K562 (cell line): Measurements from ENCODE around the gene IGF2BP1. TPM values are rescaled to one million over a fixed set of nuclear protein-coding genes. Genes with fewer than 3 reads are reported as not detected.
A peak's percentile ranks its signal among the peaks of the same experiment; 100 is the strongest.

Experiments
- HOMEZ ChIP-seq: fragments of 250-450 bp; sonication (Bioruptor Pico); IDR thresholded peaks from 2 replicates; pipeline ENCODE4 v1.4.0; 2020; ENCODE audit warnings: mild to moderate bottlenecking, moderate library complexity
- KAT2B ChIP-seq: IDR thresholded peaks from one replicate; pipeline ENCODE4 v1.6.1; 2012; ENCODE audit warnings: low read depth, mild to moderate bottlenecking, control low read depth, inconsistent platforms, low read length, moderate library complexity
- SRSF3 ChIP-seq: fragments of 200-400 bp; formaldehyde crosslinking; IDR thresholded peaks from 2 replicates; pipeline ENCODE4 v1.6.1; 2016; ENCODE audit warnings: mild to moderate bottlenecking, low read length, moderate library complexity; ENCODE audit not compliant: insufficient read depth
- TAF9B ChIP-seq: fragments of 450-650 bp; IDR thresholded peaks from 2 replicates; pipeline ENCODE4 v1.6.1; 2018; ENCODE audit warnings: mild to moderate bottlenecking; ENCODE audit not compliant: partially characterized antibody
- THRA ChIP-seq: fragments of 450-650 bp; IDR thresholded peaks from 2 replicates; pipeline ENCODE4 v1.6.1; 2017; ENCODE audit warnings: mild to moderate bottlenecking, moderate library complexity
- ZBTB2 ChIP-seq: fragments of 450-650 bp; IDR thresholded peaks from 2 replicates; pipeline ENCODE4 v1.6.1; 2016; ENCODE audit warnings: antibody characterized with exemption
- ZBTB43 ChIP-seq: sonication (generic); formaldehyde crosslinking; IDR thresholded peaks from 2 replicates; pipeline ENCODE4 v1.8.0; 2023; ENCODE audit warnings: mild to moderate bottlenecking, missing genetic modification reagents
- ZNF134 ChIP-seq: fragments of 250-450 bp; sonication (Bioruptor Pico); conservative IDR thresholded peaks from 2 replicates; pipeline ENCODE4 v1.4.0; 2020
- ZNF253 ChIP-seq: fragments of 250-450 bp; sonication (Bioruptor Pico); conservative IDR thresholded peaks from 2 replicates; pipeline ENCODE4 v1.6.1; 2021; ENCODE audit warnings: mild to moderate bottlenecking
- ZNF274 ChIP-seq: IDR thresholded peaks from 2 replicates; pipeline ENCODE4 v1.6.1; 2011; ENCODE audit warnings: low read depth, mild to moderate bottlenecking, low read length, moderate library complexity, borderline replicate concordance
- ZNF551 ChIP-seq: fragments of 250-450 bp; sonication (Bioruptor Pico); IDR thresholded peaks from 2 replicates; pipeline ENCODE4 v1.5.0; 2021; ENCODE audit warnings: mild to moderate bottlenecking, moderate library complexity
- ZNF75A ChIP-seq: fragments of 450-650 bp; formaldehyde crosslinking; IDR thresholded peaks from 2 replicates; pipeline ENCODE4 v1.4.0; 2020; ENCODE audit warnings: mild to moderate bottlenecking
- polyA plus RNA-seq, 8 experiments: library from polyadenylated mRNA; depleted of rRNA in 4 of 8; stranded (reverse) in 5 of 8; unstranded in 3 of 8; fragments of >200 nt; fragmentation: Nextera tagmentation in 2 of 8; fragmentation: Illumina TruSeq in 1 of 8; extraction: Ambion mirVana in 2 of 8; extraction: Trizol in 1 of 8; gene quantifications; 2 replicates each; pipeline versions ENCODE4 v1.2.1 to v1.2.3, GENCODE V29; 2011 to 2014; ENCODE audit warnings: inconsistent platforms in 1 of 8, missing spikeins in 1 of 8
- total RNA-seq, 7 experiments: library from RNA; depleted of rRNA in 6 of 7; stranded (reverse); fragments of >200 nt in 6 of 7; fragmentation: Illumina TruSeq in 2 of 7; extraction: Trizol in 2 of 7; gene quantifications; 2 replicates each; pipeline versions ENCODE4 v1.2.1 to v1.2.3, GENCODE V29; 2011 to 2021; ENCODE audit warnings: low replicate concordance in 1 of 7
- TF ChIP-seq, protein P1 (sequence below): fragments of 450-650 bp; formaldehyde crosslinking; IDR thresholded peaks from 2 replicates; pipeline ENCODE4 v1.4.0; 2020; ENCODE audit warnings: mild to moderate bottlenecking, moderate library complexity
- TF ChIP-seq, protein P2 (sequence below), 2 experiments: fragments of 450-650 bp; conservative IDR thresholded peaks; 2 replicates each; pipeline ENCODE4 v1.6.1; 2017; ENCODE audit warnings: mild to moderate bottlenecking in 2 of 2, moderate library complexity in 2 of 2

IGF2BP1 gene
- total and polyA plus RNA-seq, 9 of the 15 experiments (the other 6 are each of a cell fraction or from before 2014, with no cell fraction given) = 13.0 to 318 (median 53.6) TPM

DNA sequence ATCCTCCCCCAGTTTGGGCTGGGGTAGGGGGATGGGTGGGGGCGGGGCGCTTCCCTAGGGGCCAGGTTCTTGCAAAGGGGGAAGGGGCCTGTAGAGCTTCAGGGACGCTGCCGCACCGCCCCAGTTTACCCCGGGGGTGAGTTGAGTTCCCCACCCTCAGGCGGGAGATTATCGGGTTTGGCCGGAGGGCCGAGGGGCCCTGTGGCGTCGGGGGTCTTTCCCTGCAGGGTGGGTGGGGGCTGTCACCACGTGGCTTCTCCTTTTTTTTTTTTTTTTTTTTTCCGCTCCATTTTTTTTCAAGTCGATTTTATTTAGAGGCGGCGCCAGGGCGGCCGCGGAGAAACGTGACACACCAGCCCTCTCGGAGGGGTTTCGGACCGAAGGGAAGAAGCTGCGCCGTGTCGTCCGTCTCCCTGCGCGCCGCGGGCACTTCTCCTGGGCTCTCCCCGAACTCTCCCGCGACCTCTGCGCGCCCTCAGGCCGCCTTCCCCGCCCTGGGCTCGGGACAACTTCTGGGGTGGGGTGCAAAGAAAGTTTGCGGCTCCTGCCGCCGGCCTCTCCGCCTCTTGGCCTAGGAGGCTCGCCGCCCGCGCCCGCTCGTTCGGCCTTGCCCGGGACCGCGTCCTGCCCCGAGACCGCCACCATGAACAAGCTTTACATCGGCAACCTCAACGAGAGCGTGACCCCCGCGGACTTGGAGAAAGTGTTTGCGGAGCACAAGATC is at the start of gene IGF2BP1 (continued):
- TF ChIP-seq HOMEZ = no peak
- TF ChIP-seq, protein P1, sequence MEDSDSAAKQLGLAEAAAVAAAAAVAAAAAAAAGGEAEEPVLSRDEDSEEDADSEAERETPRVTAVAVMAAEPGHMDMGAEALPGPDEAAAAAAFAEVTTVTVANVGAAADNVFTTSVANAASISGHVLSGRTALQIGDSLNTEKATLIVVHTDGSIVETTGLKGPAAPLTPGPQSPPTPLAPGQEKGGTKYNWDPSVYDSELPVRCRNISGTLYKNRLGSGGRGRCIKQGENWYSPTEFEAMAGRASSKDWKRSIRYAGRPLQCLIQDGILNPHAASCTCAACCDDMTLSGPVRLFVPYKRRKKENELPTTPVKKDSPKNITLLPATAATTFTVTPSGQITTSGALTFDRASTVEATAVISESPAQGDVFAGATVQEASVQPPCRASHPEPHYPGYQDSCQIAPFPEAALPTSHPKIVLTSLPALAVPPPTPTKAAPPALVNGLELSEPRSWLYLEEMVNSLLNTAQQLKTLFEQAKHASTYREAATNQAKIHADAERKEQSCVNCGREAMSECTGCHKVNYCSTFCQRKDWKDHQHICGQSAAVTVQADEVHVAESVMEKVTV = no peak
- peak; percentile 12 for TF ChIP-seq TAF9B
- TF ChIP-seq ZBTB2 = no peak
- no peak for TF ChIP-seq ZNF75A (CRISPR knock-in tag)
- no peak for TF ChIP-seq ZBTB43
- no peak for TF ChIP-seq THRA
- TF ChIP-seq ZNF551 (CRISPR knock-in tag) = no peak
- no peak for TF ChIP-seq ZNF253 (CRISPR knock-in tag)
- TF ChIP-seq, protein P2, sequence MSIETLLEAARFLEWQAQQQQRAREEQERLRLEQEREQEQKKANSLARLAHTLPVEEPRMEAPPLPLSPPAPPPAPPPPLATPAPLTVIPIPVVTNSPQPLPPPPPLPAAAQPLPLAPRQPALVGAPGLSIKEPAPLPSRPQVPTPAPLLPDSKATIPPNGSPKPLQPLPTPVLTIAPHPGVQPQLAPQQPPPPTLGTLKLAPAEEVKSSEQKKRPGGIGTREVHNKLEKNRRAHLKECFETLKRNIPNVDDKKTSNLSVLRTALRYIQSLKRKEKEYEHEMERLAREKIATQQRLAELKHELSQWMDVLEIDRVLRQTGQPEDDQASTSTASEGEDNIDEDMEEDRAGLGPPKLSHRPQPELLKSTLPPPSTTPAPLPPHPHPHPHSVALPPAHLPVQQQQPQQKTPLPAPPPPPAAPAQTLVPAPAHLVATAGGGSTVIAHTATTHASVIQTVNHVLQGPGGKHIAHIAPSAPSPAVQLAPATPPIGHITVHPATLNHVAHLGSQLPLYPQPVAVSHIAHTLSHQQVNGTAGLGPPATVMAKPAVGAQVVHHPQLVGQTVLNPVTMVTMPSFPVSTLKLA (conservative IDR thresholded peaks at IDR 0.05) = peak; percentile 87 to 90
- TF ChIP-seq ZNF134 = no peak
- TF ChIP-seq SRSF3 = 0 out of 2 replicates have a peak, but pooled peaks have one; percentile 75
- TF ChIP-seq ZNF274 = no peak
- no peak for TF ChIP-seq KAT2B
